Raji (cell line): Measurements from ENCODE around the gene TCL1A.

Experiments used
- POLR2A ChIP-seq: IDR thresholded peaks from 2 replicates; pipeline ENCODE4 v1.6.1; 2011; ENCODE audit warnings: low read depth, low read length, control low read depth; ENCODE audit not compliant: insufficient read depth

Gene TCL1A

DNA sequence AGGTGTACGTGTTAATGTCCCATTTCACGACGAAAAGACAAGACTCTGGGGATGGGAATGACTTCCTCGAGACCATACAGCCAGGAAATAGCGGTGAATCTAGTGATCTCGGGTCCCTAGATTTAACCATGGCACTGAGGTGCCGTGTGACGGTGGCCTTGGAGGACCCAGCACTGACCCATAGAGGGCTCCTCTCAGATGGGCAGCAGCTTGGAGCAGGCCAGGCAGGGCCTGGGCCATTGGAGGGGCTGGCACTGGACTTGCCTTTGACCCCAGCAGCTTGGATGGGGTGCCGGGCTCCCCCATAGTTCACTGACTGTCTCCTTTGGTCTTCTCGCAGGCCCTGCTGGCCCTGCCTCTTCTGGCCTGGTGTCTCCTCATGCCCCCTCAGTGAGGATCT lies 22.3 kb downstream of the TCL1A start:
- TF ChIP-seq POLR2A = no peak

DNA sequence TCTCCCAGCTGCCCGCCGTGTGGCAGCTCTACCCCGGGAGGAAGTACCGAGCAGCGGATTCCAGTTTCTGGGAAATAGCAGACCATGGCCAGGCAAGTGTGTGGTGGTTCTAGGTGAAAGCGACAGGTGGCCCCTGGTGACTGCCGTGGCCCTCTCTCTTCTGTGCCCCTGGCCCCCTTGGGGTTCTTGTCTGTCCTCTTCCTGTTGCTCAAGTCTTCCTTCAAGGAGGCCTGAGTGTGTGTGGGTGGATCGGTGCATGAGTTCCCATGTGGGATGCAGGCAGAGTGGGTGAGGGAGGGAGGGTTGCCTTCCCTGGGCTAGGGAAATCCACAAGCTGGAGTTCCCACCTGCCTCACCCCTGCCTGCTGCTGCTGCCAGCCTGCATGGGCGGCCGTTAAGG lies 23.1 kb downstream of the TCL1A start:
- no peak for TF ChIP-seq POLR2A

DNA sequence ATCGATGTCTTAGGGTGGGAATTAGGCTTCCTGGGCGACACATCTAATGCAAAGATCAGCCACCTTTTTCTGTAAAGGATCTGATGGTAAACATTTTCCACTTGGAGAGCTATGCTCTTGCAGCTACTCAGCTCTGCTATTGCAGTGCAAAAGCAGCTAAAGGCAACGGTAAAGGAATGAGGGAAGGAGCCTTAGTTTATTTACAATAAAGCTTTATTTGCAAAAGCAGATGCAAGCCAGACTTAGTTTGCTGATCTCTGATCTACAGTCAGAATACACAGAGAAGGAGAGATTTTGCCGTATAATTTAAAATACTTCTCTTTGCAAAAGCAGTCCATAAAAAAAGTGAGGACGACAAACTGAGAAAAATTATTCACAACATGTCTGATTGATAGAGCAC lies 24.5 kb downstream of the TCL1A start:
- TF ChIP-seq POLR2A = no peak

- TF ChIP-seq POLR2A = no peak
Measured at GRCh38 chr14:95686935-95687334, 27.0 kb downstream of the TCL1A start.

DNA sequence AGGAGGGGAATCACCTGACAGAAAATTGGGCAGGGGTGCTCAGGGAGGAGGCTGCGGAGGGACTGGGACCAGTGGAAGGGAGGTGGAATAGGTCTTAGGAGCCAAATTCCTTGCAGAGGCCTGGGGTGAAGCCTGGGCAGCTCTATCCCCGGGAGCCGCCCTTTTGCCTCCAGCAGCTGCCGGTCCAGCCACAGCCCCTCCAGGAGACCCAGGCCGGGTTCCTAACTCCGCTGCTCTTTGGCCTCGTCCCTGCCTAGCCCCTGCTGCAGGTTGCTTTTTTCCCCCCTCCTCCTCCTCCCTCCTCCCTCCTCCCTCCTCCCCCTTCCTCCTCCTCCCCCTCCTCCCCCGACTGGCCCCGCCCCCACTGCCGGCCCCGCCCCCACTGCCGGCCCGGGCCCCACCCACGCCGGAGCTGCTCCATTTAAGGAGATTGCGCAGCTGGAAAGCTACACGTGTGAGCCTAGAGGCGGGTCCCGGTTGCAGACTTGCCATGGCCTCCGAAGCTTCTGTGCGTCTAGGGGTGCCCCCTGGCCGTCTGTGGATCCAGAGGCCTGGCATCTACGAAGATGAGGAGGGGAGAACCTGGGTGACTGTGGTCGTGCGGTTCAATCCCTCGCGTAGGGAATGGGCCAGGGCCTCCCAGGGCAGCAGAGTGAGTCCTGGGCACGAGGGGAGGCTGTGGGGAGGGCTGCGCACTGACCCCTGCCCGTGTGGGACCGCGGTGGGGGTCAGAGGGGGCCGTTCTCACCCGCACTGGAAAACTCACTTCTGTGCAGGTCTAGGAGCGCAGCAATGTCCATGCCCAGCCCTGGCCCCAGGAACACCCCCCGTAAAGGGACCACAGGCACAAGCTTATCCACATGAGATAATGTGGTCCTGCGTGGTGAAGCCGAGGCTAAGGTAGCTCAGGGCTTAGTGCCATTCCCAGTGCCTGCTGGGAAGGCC lies 27.7 kb downstream of the TCL1A start, which contains the start of gene TCL1B:
Gene TCL1B, plus strand, starts transcription at position 449 of the 945 bp plus-strand sequence. Its CDS starts 42 bp downstream, at position 491.
- no peak for TF ChIP-seq POLR2A

GRCh38 chr14:95683793-95684192 lies 30.1 kb downstream of the TCL1A start:
- no peak for TF ChIP-seq POLR2A

GRCh38 chr14:95681153-95681552 lies 32.8 kb downstream of the TCL1A start:
- no peak for TF ChIP-seq POLR2A

- no peak for TF ChIP-seq POLR2A
Measured at GRCh38 chr14:95679998-95680735, 33.8 kb downstream of the TCL1A start.

GRCh38 chr14:95679148-95679815 lies 34.6 kb downstream of the TCL1A start:
- TF ChIP-seq POLR2A = no peak

GRCh38 chr14:95677179-95677835 lies 36.6 kb downstream of the TCL1A start:
- TF ChIP-seq POLR2A = no peak

GRCh38 chr14:95675486-95675885 lies 38.4 kb downstream of the TCL1A start:
- no peak for TF ChIP-seq POLR2A

DNA sequence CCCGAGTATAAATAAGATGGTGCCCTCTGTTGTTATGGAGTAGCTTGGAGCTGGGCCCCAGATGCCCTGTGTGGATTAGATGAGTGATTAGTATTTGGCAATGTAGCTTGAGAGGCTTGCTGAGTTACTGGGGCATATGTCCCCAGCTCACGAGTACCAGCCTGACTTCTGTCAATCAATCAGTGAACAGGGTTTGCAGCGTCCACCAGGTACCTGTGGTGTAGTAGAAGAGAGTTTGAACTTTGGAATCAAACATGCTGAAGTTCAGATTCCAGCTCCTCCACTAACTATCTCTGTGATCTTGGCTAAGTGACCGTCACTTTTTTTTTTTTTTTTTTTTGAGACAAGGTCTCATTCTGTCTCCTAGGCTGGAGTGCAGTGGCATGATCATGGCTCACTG lies 39.3 kb downstream of the TCL1A start:
- TF ChIP-seq POLR2A = no peak

- no peak for TF ChIP-seq POLR2A
Measured at GRCh38 chr14:95668235-95668772, 45.6 kb downstream of the TCL1A start.

- TF ChIP-seq POLR2A = peak; percentile 68; the same call in 1 of the 2 replicates
Measured at GRCh38 chr14:95667249-95667693, 46.7 kb downstream of the TCL1A start.
